Esophagus mucosa (tissue), 1 donor: ENCODE measurements around the gene MCM9. TPM values are rescaled to one million over a fixed set of nuclear protein-coding genes. Genes with fewer than 3 reads are reported as not detected.

Experiments used
- ATAC-seq: fragments of 200-7000 bp; cut with Tn5 transposase; one replicate; pipeline ENCODE4 v1.9.1; 2020
- total RNA-seq: library from RNA; stranded (reverse); gene quantifications from one replicate; pipeline ENCODE4 v1.2.4, GENCODE V29; 2023
- donor health status: DM: yes; HTN: yes; CAD: no.

MCM9 gene
- total RNA-seq, 1 donor from 2014 or later: 15.6 TPM

- no peak for ATAC-seq
Observed at GRCh38 chr6:118764766-118765165, 170.2 kb downstream of the MCM9 start.

Other genes starting within 250 kb of the MCM9 start
- gene ASF1A, start 41.0 kb downstream of the MCM9 start, total RNA-seq: 17.9 TPM
- gene FAM184A, start 143.5 kb upstream of the MCM9 start, total RNA-seq: 0.76 TPM